Islet of Langerhans (tissue), 1 donor: ENCODE data around the gene RANBP3.
"Not testable (repeated sequence)": the region's sequence is repeated elsewhere in the genome, so short reads cannot be mapped to it uniquely, and the experiment has no call there.

Experiments
- FAIRE-seq: peaks from one replicate; lab custom pipeline; 2011; peaks lifted over from hg19 to GRCh38; lab: Jason Lieb, UNC

RANBP3 gene

GRCh38 chr19:5964816-5965565, 12.9 kb downstream of the RANBP3 start:
- FAIRE-seq = no peak

GRCh38 chr19:5963855-5964254, 14.1 kb downstream of the RANBP3 start:
- no peak for FAIRE-seq

GRCh38 chr19:5963259-5963658, 14.7 kb downstream of the RANBP3 start:
- FAIRE-seq = not testable (repeated sequence)

- FAIRE-seq = peak; percentile 98
These were observed 15.7 kb downstream of the RANBP3 start for GRCh38 chr19:5961969-5962945.

- not testable (repeated sequence) for FAIRE-seq
These were observed 16.3 kb downstream of the RANBP3 start for GRCh38 chr19:5961641-5961968.

GRCh38 chr19:5960005-5961001, 17.6 kb downstream of the RANBP3 start:
- FAIRE-seq = no peak

- no peak for FAIRE-seq
These were observed 18.5 kb downstream of the RANBP3 start for GRCh38 chr19:5959260-5960004.

- no peak for FAIRE-seq
These were observed 19.2 kb downstream of the RANBP3 start for GRCh38 chr19:5958851-5959122.

GRCh38 chr19:5958074-5958850, 19.7 kb downstream of the RANBP3 start:
- FAIRE-seq = no peak

- FAIRE-seq = no peak
These were observed 20.8 kb downstream of the RANBP3 start for GRCh38 chr19:5957170-5957569.

GRCh38 chr19:5956728-5957127, 21.2 kb downstream of the RANBP3 start:
- FAIRE-seq = no peak

GRCh38 chr19:5956323-5956722, 21.6 kb downstream of the RANBP3 start:
- FAIRE-seq = no peak

- no peak for FAIRE-seq
These were observed 22.4 kb downstream of the RANBP3 start for GRCh38 chr19:5955636-5955935.

- FAIRE-seq = no peak
These were observed 23.6 kb downstream of the RANBP3 start for GRCh38 chr19:5954293-5954692.

- no peak for FAIRE-seq
These were observed 24.2 kb downstream of the RANBP3 start for GRCh38 chr19:5953680-5954213.

- FAIRE-seq = no peak
These were observed 24.8 kb downstream of the RANBP3 start for GRCh38 chr19:5953030-5953589.

- FAIRE-seq = no peak
These were observed 25.5 kb downstream of the RANBP3 start for GRCh38 chr19:5952193-5953029.

- FAIRE-seq = no peak
These were observed 26.5 kb downstream of the RANBP3 start for GRCh38 chr19:5951338-5951861.

GRCh38 chr19:5950741-5951140, 27.2 kb downstream of the RANBP3 start:
- no peak for FAIRE-seq
